HEK293 (cell line): ENCODE measurements around the gene RAB40C.

ENCODE experiments used
- BCL11A ChIP-seq: fragments of 450-650 bp; formaldehyde crosslinking; IDR thresholded peaks from 2 replicates; pipeline ENCODE4 v1.5.1; 2016; ENCODE audit warnings: low read depth, missing biosample characterization, missing genetic modification characterization
- GLIS2 ChIP-seq: fragments of 450-650 bp; formaldehyde crosslinking; IDR thresholded peaks from 2 replicates; pipeline ENCODE4 v1.5.1; 2016; ENCODE audit warnings: missing biosample characterization, missing genetic modification characterization
- INSM2 ChIP-seq: fragments of 450-650 bp; formaldehyde crosslinking; IDR thresholded peaks from 2 replicates; pipeline ENCODE4 v1.5.1; 2016; ENCODE audit warnings: missing biosample characterization, missing genetic modification characterization
- KLF10 ChIP-seq: fragments of 450-650 bp; IDR thresholded peaks from 2 replicates; pipeline ENCODE4 v1.5.1; 2018; ENCODE audit warnings: missing biosample characterization, mild to moderate bottlenecking, missing genetic modification characterization
- KLF17 ChIP-seq: fragments of 450-650 bp; formaldehyde crosslinking; IDR thresholded peaks from 2 replicates; pipeline ENCODE4 v1.5.1; 2016; ENCODE audit warnings: missing biosample characterization, missing genetic modification characterization
- MEIS1 ChIP-seq: sonication (generic); formaldehyde crosslinking; IDR thresholded peaks from 2 replicates; pipeline ENCODE4 v1.8.1; 2022; ENCODE audit warnings: missing genetic modification reagents, mild to moderate bottlenecking, borderline replicate concordance
- MZF1 ChIP-seq: fragments of 450-650 bp; formaldehyde crosslinking; IDR thresholded peaks from 2 replicates; pipeline ENCODE4 v1.5.1; 2017; ENCODE audit warnings: missing biosample characterization, missing genetic modification characterization, borderline replicate concordance
- PRDM10 ChIP-seq: fragments of 450-650 bp; formaldehyde crosslinking; IDR thresholded peaks from 2 replicates; pipeline ENCODE4 v1.5.1; 2016; ENCODE audit warnings: missing biosample characterization, missing genetic modification characterization
- PRDM6 ChIP-seq: fragments of 450-650 bp; formaldehyde crosslinking; IDR thresholded peaks from 2 replicates; pipeline ENCODE4 v1.5.1; 2017; ENCODE audit warnings: missing biosample characterization, missing genetic modification characterization
- ZBTB1 ChIP-seq: fragments of 450-650 bp; formaldehyde crosslinking; IDR thresholded peaks from 2 replicates; pipeline ENCODE4 v1.5.1; 2016; ENCODE audit warnings: missing biosample characterization, missing genetic modification characterization
- ZEB2 ChIP-seq: fragments of 450-650 bp; formaldehyde crosslinking; IDR thresholded peaks from 2 replicates; pipeline ENCODE4 v1.5.1; 2016; ENCODE audit warnings: missing biosample characterization, missing genetic modification characterization
- ZFP37 ChIP-seq: fragments of 450-650 bp; formaldehyde crosslinking; IDR thresholded peaks from 2 replicates; pipeline ENCODE4 v1.5.1; 2016; ENCODE audit warnings: missing biosample characterization, missing genetic modification characterization
- ZNF112 ChIP-seq: fragments of 450-650 bp; formaldehyde crosslinking; IDR thresholded peaks from 2 replicates; pipeline ENCODE4 v1.5.0; 2017; ENCODE audit warnings: missing biosample characterization, missing genetic modification characterization
- ZNF133 ChIP-seq: fragments of 450-650 bp; formaldehyde crosslinking; IDR thresholded peaks from 2 replicates; pipeline ENCODE4 v1.5.1; 2016; ENCODE audit warnings: missing biosample characterization, missing genetic modification characterization
- ZNF138 ChIP-seq: fragments of 450-650 bp; formaldehyde crosslinking; IDR thresholded peaks from 2 replicates; pipeline ENCODE4 v1.5.1; 2016; ENCODE audit warnings: missing biosample characterization, missing genetic modification characterization, borderline replicate concordance
- ZNF155 ChIP-seq: fragments of 450-650 bp; formaldehyde crosslinking; IDR thresholded peaks from 2 replicates; pipeline ENCODE4 v1.5.1; 2016; ENCODE audit warnings: missing biosample characterization, missing genetic modification characterization
- ZNF16 ChIP-seq: fragments of 450-650 bp; formaldehyde crosslinking; IDR thresholded peaks from 2 replicates; pipeline ENCODE4 v1.5.1; 2016; ENCODE audit warnings: low read depth, missing biosample characterization, missing genetic modification characterization
- ZNF175 ChIP-seq: fragments of 450-650 bp; formaldehyde crosslinking; IDR thresholded peaks from 2 replicates; pipeline ENCODE4 v1.5.1; 2016; ENCODE audit warnings: missing biosample characterization, missing genetic modification characterization
- ZNF221 ChIP-seq: fragments of 450-650 bp; formaldehyde crosslinking; IDR thresholded peaks from 2 replicates; pipeline ENCODE4 v1.5.1; 2017; ENCODE audit warnings: missing biosample characterization, missing genetic modification characterization, borderline replicate concordance
- ZNF449 ChIP-seq: fragments of 450-650 bp; formaldehyde crosslinking; IDR thresholded peaks from 2 replicates; pipeline ENCODE4 v1.5.1; 2017; ENCODE audit warnings: missing biosample characterization, mild to moderate bottlenecking, missing genetic modification characterization, moderate library complexity
- ZNF548 ChIP-seq: fragments of 450-650 bp; formaldehyde crosslinking; IDR thresholded peaks from 2 replicates; pipeline ENCODE4 v1.5.1; 2016; ENCODE audit warnings: missing biosample characterization, missing genetic modification characterization
- ZNF580 ChIP-seq: fragments of 450-650 bp; formaldehyde crosslinking; IDR thresholded peaks from 2 replicates; pipeline ENCODE4 v1.5.1; 2016; ENCODE audit warnings: missing biosample characterization, missing genetic modification characterization
- ZNF645 ChIP-seq: fragments of 450-650 bp; formaldehyde crosslinking; IDR thresholded peaks from 2 replicates; pipeline ENCODE4; 2016; ENCODE audit warnings: missing biosample characterization, missing genetic modification characterization
- ZNF670 ChIP-seq: fragments of 450-650 bp; formaldehyde crosslinking; IDR thresholded peaks from 2 replicates; pipeline ENCODE4 v1.5.1; 2016; ENCODE audit warnings: missing biosample characterization, missing genetic modification characterization, low read depth
- ZNF692 ChIP-seq: fragments of 450-650 bp; formaldehyde crosslinking; IDR thresholded peaks from 2 replicates; pipeline ENCODE4 v1.5.1; 2016; ENCODE audit warnings: missing biosample characterization, missing genetic modification characterization
- ZNF837 ChIP-seq: fragments of 450-650 bp; formaldehyde crosslinking; IDR thresholded peaks from 2 replicates; pipeline ENCODE4 v1.5.1; 2016; ENCODE audit warnings: missing biosample characterization, missing genetic modification characterization
- ZNF843 ChIP-seq: fragments of 450-650 bp; formaldehyde crosslinking; IDR thresholded peaks from 2 replicates; pipeline ENCODE4 v1.5.1; 2016; ENCODE audit warnings: missing biosample characterization, missing genetic modification characterization

The RAB40C gene

GRCh38 chr16:648071-648780 lies 58.4 kb downstream of the RAB40C start (continued):
- TF ChIP-seq ZNF548 (no peak), ZNF133 (tag by site-specific recombination) (no peak), ZNF692 (tag by site-specific recombination) (no peak), ZBTB1 (tag by site-specific recombination) (no peak), ZNF580 (tag by site-specific recombination) (no peak), PRDM10 (no peak), ZNF221 (tag by site-specific recombination) (no peak), ZNF449 (tag by site-specific recombination) (peak; percentile 53), ZFP37 (tag by site-specific recombination) (no peak), ZNF670 (no peak), BCL11A (tag by site-specific recombination) (peak; percentile 36; the same call in 1 of the 2 replicates), ZNF112 (tag by site-specific recombination) (no peak), ZNF175 (tag by site-specific recombination) (no peak), KLF10 (tag by site-specific recombination) (peak; percentile 36; the same call in 1 of the 2 replicates), INSM2 (tag by site-specific recombination) (no peak; the same call in 1 of the 2 replicates), ZNF155 (no peak), ZNF837 (0 out of 2 replicates have a peak, but pooled peaks have one; percentile 32), GLIS2 (peak; percentile 79), ZNF138 (tag by site-specific recombination) (no peak), MZF1 (no peak), ZNF843 (tag by site-specific recombination) (no peak), MEIS1 (CRISPR knock-in tag) (no peak), ZNF16 (tag by site-specific recombination) (no peak), PRDM6 (tag by site-specific recombination) (no peak), ZEB2 (tag by site-specific recombination) (peak; percentile 93), ZNF645 (tag by site-specific recombination) (no peak), KLF17 (peak; percentile 59)
